RWPE1 (cell line): Measurements from ENCODE around the gene SLC25A33.
A peak's percentile ranks its signal among the peaks of the same experiment; 100 is the strongest.

ENCODE experiments used
- CTCF ChIA-PET: fragments of 350-600 bp; sonication (Branson Sonifier 250); formaldehyde crosslinking; extraction: SDS; loops from one replicate; lab custom pipeline; 2021; lab: Yijun Ruan, JAX
- POLR2A ChIA-PET: fragments of 400-600 bp; formaldehyde crosslinking; extraction: SDS; loops from one replicate; lab custom pipeline; 2020; ENCODE audit warnings: antibody characterized with exemption; ENCODE audit not compliant: low non-redundant PET; lab: Yijun Ruan, JAX
- DNase-seq: peaks from one replicate; pipeline ENCODE4 v3.0.0; 2012; ENCODE audit warnings: low spot score
- H3K27ac ChIP-seq: fragments of 450-650 bp; 2 replicates; pipeline ENCODE4 v1.5.1; 2017
- TF ChIP-seq, protein P1 (sequence below): fragments of 450-650 bp; conservative IDR thresholded peaks from 2 replicates; pipeline ENCODE4 v1.5.1; 2017; ENCODE audit warnings: low read depth, mild to moderate bottlenecking

The SLC25A33 gene

GRCh38 chr1:9551984-9552383 lies 12.7 kb downstream of the SLC25A33 start:
- TF ChIP-seq, protein P1, sequence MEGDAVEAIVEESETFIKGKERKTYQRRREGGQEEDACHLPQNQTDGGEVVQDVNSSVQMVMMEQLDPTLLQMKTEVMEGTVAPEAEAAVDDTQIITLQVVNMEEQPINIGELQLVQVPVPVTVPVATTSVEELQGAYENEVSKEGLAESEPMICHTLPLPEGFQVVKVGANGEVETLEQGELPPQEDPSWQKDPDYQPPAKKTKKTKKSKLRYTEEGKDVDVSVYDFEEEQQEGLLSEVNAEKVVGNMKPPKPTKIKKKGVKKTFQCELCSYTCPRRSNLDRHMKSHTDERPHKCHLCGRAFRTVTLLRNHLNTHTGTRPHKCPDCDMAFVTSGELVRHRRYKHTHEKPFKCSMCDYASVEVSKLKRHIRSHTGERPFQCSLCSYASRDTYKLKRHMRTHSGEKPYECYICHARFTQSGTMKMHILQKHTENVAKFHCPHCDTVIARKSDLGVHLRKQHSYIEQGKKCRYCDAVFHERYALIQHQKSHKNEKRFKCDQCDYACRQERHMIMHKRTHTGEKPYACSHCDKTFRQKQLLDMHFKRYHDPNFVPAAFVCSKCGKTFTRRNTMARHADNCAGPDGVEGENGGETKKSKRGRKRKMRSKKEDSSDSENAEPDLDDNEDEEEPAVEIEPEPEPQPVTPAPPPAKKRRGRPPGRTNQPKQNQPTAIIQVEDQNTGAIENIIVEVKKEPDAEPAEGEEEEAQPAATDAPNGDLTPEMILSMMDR, result no peak
- no peak for DNase-seq
- POLR2A ChIA-PET, result no interaction called here
- CTCF ChIA-PET, result interaction anchor here (0.6 to 0.8 kb wide), 2 partner anchors 10 to 115 kb away, joined by 4 to 5 read pairs; no protein-coding TSS in a partner anchor
- H3K27ac ChIP-seq, result no peak overlapping the region

- ChIA-PET POLR2A (no interaction called here), CTCF (no interaction called here)
- H3K27ac ChIP-seq, result no peak overlapping the region
- TF ChIP-seq, protein P1, result no peak
- no peak for DNase-seq
Measured at GRCh38 chr1:9553736-9554144, 14.5 kb downstream of the SLC25A33 start.

GRCh38 chr1:9555942-9556341 lies 16.7 kb downstream of the SLC25A33 start:
- ChIA-PET POLR2A (interaction anchor here (0.7 to 1.0 kb wide), 2 partner anchors 17 to 649 kb away, joined by 8 to 11 read pairs; partner anchors contain the start of gene SLC25A33), CTCF (interaction anchor here (0.7 kb wide), 1 partner anchor 67 kb away, joined by 3 read pairs; no protein-coding TSS in a partner anchor)
- TF ChIP-seq, protein P1, result no peak
- no peak for DNase-seq
- peak overlapping the region; percentile 75 for H3K27ac ChIP-seq

GRCh38 chr1:9557624-9558023 lies 18.4 kb downstream of the SLC25A33 start:
- no peak overlapping the region for H3K27ac ChIP-seq
- CTCF ChIA-PET, result interaction anchor here (1.1 kb wide), 1 partner anchor 28 kb away, joined by 3 read pairs; no protein-coding TSS in a partner anchor
- TF ChIP-seq, protein P1, result no peak
- DNase-seq, result no peak
- POLR2A ChIA-PET, result no interaction called here

- H3K27ac ChIP-seq, result no peak overlapping the region
- TF ChIP-seq, protein P1, result no peak
- POLR2A ChIA-PET, result no interaction called here
- DNase-seq, result no peak
- CTCF ChIA-PET, result interaction anchor here (1.1 kb wide), 1 partner anchor 29 kb away, joined by 3 read pairs; no protein-coding TSS in a partner anchor
Measured at GRCh38 chr1:9558271-9558945, 19.1 kb downstream of the SLC25A33 start.

GRCh38 chr1:9558946-9559545 lies 19.8 kb downstream of the SLC25A33 start:
- ChIA-PET CTCF (interaction anchor here (0.6 to 1.0 kb wide), 5 partner anchors 9 to 457 kb away, joined by 3 to 5 read pairs (median 4); partner anchors contain the start of genes LZIC and NMNAT1), POLR2A (no interaction called here)
- DNase-seq, result no peak
- H3K27ac ChIP-seq, result no peak overlapping the region
- TF ChIP-seq, protein P1, result no peak
